Calu3 (cell line): Measurements from ENCODE around the gene HEYL. TPM values are rescaled to one million over a fixed set of nuclear protein-coding genes. Genes with fewer than 3 reads are reported as not detected.

Experiments
- BruUV-seq: library from RNA; stranded (reverse); fragments of 400-500 nt; replicated peaks from 2 replicates; lab custom pipeline; 2021; lab: Mats Ljungman, UMichigan
- CTCF ChIA-PET: fragments of 300-600 bp; sonication (Branson Sonifier 250); formaldehyde crosslinking; loops from one replicate; lab custom pipeline; 2022; ENCODE audit warnings: antibody characterized with exemption; lab: Charles Lee
- DNase-seq: peaks from one replicate; pipeline ENCODE4 v3.0.0; 2022
- H3K27ac Mint-ChIP-seq: one replicate; pipeline ENCODE4 v1.8.0; 2022; ENCODE audit warnings: mixed read lengths; ENCODE audit not compliant: unreplicated experiment
- H3K27me3 Mint-ChIP-seq: one replicate; pipeline ENCODE4 v1.8.0; 2022; ENCODE audit warnings: mixed read lengths; ENCODE audit not compliant: unreplicated experiment
- H3K36me3 Mint-ChIP-seq: one replicate; pipeline ENCODE4 v1.8.0; 2022; ENCODE audit warnings: mild to moderate bottlenecking, moderate library complexity, mixed read lengths; ENCODE audit not compliant: insufficient read depth, unreplicated experiment
- H3K4me1 Mint-ChIP-seq: one replicate; pipeline ENCODE4 v1.8.0; 2022; ENCODE audit warnings: mild to moderate bottlenecking, low read depth, mixed read lengths; ENCODE audit not compliant: unreplicated experiment
- H3K4me3 Mint-ChIP-seq: one replicate; pipeline ENCODE4 v1.8.0; 2022; ENCODE audit warnings: mild to moderate bottlenecking, low read depth, moderate library complexity, mixed read lengths; ENCODE audit not compliant: unreplicated experiment
- H3K9me3 Mint-ChIP-seq: one replicate; pipeline ENCODE4 v1.8.0; 2022; ENCODE audit warnings: low read depth, mixed read lengths; ENCODE audit not compliant: unreplicated experiment
- CTCF ChIP-seq: fragments of 200-600 bp; IDR thresholded peaks from one replicate; pipeline ENCODE4 v1.8.0; 2022; ENCODE audit warnings: antibody characterized with exemption; ENCODE audit not compliant: unreplicated experiment
- intact Hi-C: fragments of 100-400 bp; cut with micrococcal nuclease; formaldehyde crosslinking; loops from one replicate; pipeline ENCODE4 v1.10.0; 2022; ENCODE audit not compliant: unreplicated experiment
- total RNA-seq: library from RNA; stranded (reverse); gene quantifications from 2 replicates; pipeline ENCODE4 v1.2.3, GENCODE V29; 2022

Gene HEYL
- total RNA-seq, 1 experiment from 2014 or later, result 0.09 TPM

- DNase-seq, result no peak
- CTCF ChIA-PET, result no interaction called here
- Mint-ChIP-seq H3K27me3 (peaks cover 73% of the 10 kb centered on the region), H3K36me3 (no peaks in the 10 kb centered on the region), H3K9me3 (no peaks in the 10 kb centered on the region), H3K4me1 (no peaks in the 10 kb centered on the region), H3K27ac (no peak overlapping the region), H3K4me3 (no peak overlapping the region)
- no TSS peak for BruUV-seq
- TF ChIP-seq CTCF, result no peak
- intact Hi-C loops, result no loop called here
Measured at GRCh38 chr1:39649636-39650185, 10.3 kb upstream of the HEYL start.

- Mint-ChIP-seq H3K36me3 (no peaks in the 10 kb centered on the region), H3K9me3 (no peaks in the 10 kb centered on the region), H3K4me3 (no peak overlapping the region)
Measured at GRCh38 chr1:39648496-39648895, 9.1 kb upstream of the HEYL start.

GRCh38 chr1:39647247-39647646, 7.8 kb upstream of the HEYL start:
- no peaks in the 10 kb centered on the region for H3K36me3 Mint-ChIP-seq
- CTCF ChIA-PET, result interaction anchor here (0.6 kb wide), 1 partner anchor 8 kb away, joined by 4 read pairs; the partner anchor contains the start of gene HEYL
- DNase-seq, result no peak
- no peak for TF ChIP-seq CTCF
- intact Hi-C loops, result no loop called here
- H3K27ac Mint-ChIP-seq, result no peak overlapping the region
- H3K9me3 Mint-ChIP-seq, result no peaks in the 10 kb centered on the region
- H3K4me3 Mint-ChIP-seq, result no peak overlapping the region
- peaks cover 83% of the 10 kb centered on the region for H3K27me3 Mint-ChIP-seq
- no peaks in the 10 kb centered on the region for H3K4me1 Mint-ChIP-seq
- no TSS peak for BruUV-seq

More at GRCh38 chr1:39648496-39648895, 9.1 kb upstream of the HEYL start:
- Mint-ChIP-seq H3K27me3 (peaks cover 73% of the 10 kb centered on the region), H3K27ac (no peak overlapping the region), H3K4me1 (no peaks in the 10 kb centered on the region)
- no peak for TF ChIP-seq CTCF
- intact Hi-C loops, result no loop called here
- BruUV-seq, result no TSS peak
- CTCF ChIA-PET, result interaction anchor here (0.5 to 0.6 kb wide), 2 partner anchors 147 to 404 kb away, joined by 3 read pairs; no protein-coding TSS in a partner anchor
- no peak for DNase-seq

GRCh38 chr1:39646232-39647081, 7.0 kb upstream of the HEYL start:
- Mint-ChIP-seq H3K4me3 (no peak overlapping the region), H3K36me3 (no peaks in the 10 kb centered on the region), H3K27ac (no peak overlapping the region), H3K9me3 (no peaks in the 10 kb centered on the region), H3K27me3 (peaks cover 85% of the 10 kb centered on the region), H3K4me1 (no peaks in the 10 kb centered on the region)
- DNase-seq, result no peak
- BruUV-seq, result no TSS peak
- TF ChIP-seq CTCF, result no peak
- intact Hi-C loops, result no loop called here
- CTCF ChIA-PET, result interaction anchor here (0.6 kb wide), 1 partner anchor 327 kb away, joined by 5 read pairs; no protein-coding TSS in a partner anchor
